T-helper 1 cell (primary cell): ENCODE measurements around the gene NUS1.
"Not testable (repeated sequence)": the region's sequence is repeated elsewhere in the genome, so short reads cannot be mapped to it uniquely, and the experiment has no call there.

Source experiments
- DNase-seq, 5 donors: peaks; one replicate each; pipeline ENCODE4 v3.0.0-alpha.2; 2012 to 2020
- total RNA-seq, 4 donors: gene quantifications; one replicate each; lab custom pipeline; 2026; lab: John Stamatoyannopoulos, UW

NUS1 gene
- total RNA-seq: 19.5 to 38.8 (median 24.4) reads per million in 4 donors

DNA sequence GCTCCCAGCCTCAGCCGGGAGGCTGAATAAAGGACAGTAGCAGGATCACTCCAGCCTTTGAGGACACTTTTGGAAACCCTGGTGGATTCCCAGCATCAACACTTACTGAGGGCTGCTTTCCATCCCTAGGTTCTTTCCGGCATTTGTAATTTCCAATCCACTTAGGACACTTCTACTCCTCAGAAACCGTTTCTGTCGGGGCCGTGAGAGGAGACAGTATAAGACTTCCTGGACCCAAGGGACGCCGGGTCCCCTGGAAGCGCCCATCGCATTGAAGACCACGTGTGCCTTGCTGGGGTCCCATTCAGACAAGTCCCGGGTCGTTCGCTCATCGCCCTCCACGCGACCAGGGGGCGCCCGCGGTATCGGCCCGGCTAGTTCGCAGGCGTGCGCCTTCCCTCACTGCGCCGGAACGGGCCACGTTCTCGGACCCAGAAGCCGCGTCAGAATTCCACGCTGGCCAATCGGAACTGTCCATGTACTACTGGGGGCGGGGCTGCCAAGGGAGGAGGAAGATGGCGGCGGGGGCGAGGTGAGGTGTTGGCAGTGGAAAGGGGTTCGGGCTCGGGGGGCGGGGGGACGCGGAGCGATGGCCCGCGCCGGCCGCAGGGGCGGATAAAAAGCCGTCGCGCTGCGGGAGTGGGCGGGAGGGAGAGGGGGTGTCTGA lies at the start of gene NUS1:
Gene NUS1, plus strand, starts transcription at position 479 of the 667 bp plus-strand sequence. CDS start 202 bp downstream, outside the sequence.
- peak; percentile 94 to 97 (median 96) for DNase-seq

DNA sequence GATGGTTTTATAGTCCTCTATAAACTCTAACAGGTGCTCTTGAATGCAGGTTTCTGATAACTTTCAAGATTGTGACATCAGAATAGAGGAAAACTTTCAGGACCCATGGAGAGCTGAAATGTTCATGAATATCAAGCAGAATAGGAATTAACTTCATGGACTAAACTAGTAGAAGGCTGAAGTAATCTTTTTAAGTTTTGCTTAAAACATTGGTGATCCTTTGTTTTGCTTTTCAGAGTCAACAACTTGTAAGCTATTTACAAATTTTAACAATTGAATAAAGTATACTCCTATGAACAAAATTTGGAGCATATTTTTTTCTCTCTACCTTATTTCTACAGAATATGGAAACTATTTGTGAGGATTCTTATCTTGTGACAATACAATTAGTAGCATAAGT lies 47.7 kb upstream of the NUS1 start:
- DNase-seq: no peak

DNA sequence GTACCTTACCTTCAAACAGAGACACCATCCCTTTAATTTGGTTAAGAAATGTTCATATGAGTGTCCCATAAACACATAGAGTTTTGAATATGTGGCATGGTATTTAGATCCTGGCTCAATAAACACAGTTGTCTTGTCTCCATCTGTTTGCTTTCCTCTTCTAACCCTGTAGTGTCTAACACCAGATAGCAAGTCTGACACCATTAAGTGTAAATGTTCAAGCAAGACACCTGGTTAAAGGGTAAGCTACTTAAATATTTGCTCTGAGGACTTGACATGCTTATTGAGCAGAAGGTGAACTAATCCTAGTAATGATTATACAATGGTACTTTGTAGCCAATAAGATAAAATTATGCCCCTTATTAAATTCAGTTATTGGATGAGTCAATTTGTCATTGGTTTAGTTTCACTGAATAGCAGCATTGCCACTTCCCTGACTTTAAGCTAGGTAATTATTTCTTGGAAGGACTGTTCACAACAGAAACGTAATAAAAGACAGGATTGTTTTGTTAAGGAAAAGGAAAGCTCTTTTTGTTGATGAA lies 46.1 kb upstream of the NUS1 start:
- no peak for DNase-seq

- no peak for DNase-seq
These were observed 37.5 kb upstream of the NUS1 start for GRCh38 chr6:117637770-117638169.

DNA sequence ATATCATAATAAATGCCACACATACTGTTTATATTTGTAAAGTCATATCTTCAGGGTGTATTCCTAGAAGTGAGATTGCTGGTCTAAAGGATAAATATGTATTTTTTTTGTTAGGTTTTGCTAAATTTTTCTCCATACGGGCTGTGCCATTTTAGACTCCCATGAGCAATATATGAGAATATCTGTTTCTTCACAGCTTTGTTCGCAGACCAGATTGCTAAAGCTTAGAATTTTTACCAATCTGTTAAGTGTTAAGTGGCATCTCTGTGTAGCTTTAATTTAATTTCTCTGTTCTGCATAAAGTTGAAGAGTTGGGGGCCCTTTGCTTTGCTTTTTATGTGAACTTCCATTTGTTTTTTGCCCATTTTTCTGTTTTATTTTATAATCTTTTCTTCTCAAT lies 32.3 kb upstream of the NUS1 start:
- no peak for DNase-seq

DNA sequence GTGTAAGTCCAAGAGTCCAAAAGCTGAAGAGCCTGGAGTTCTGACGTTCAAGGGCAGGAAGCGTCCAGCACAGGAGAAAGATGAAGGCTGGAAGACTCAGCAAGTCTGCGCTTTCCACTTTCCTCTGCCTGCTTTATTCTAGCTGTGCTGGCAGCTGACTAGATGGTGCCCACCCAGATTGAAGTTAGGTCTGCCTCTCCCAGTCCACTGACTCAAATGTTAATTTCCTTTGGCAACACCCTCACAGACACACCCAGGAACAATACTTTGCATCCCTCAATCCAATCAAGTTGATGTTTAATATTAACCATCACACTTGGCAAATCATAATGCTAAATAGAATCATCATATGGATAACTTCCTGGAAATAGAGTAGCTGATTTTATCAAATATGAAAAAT lies 23.3 kb upstream of the NUS1 start:
- DNase-seq: not testable (repeated sequence)

DNA sequence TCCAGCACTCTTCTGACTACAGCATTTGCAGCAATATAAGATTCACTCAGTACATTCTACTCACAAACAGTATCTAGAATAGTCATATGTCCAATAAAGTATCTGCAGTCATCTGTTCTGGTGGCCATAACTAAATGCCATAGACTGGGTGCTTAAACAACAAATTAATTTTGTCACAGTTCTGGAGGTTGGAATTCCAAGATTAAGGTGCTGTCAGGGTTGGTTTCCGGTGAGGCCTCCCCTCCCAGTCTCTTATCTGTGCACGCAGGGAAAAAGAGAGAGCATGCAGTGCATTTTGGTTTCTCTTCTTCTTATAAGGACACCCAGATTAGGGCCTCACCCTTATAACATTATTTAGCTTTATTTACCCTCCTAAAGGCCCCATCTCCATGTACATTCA lies 21.3 kb upstream of the NUS1 start:
- no peak for DNase-seq

- no peak for DNase-seq
These were observed 19.9 kb upstream of the NUS1 start for GRCh38 chr6:117655380-117655779.

- no peak for DNase-seq
These were observed 8.4 kb upstream of the NUS1 start for GRCh38 chr6:117666881-117667280.

DNA sequence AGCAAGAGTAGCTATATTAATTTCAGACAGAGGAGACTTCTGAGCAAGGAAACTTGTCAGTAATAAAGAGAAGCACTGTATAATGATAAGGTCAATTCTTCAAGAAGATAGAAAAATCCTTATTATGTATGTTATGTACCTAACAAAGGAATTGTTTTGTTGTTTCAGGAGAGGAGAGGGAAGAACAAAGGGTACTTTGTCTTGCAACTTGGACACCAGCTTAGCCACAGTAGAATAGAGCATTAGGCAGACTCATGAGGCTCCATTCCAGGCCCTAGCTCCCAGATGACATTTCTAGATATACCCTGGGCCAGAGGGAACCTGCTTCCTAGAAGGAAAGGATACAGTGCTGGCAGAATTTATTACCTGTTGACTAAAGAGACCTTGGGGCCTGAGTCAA lies 6.5 kb upstream of the NUS1 start:
- no peak for DNase-seq

- DNase-seq: no peak
These were observed 766 bp upstream of the NUS1 start for GRCh38 chr6:117674503-117674902.

GRCh38 chr6:117675658-117676301 lies 511 bp downstream of the NUS1 start:
- DNase-seq: not testable (repeated sequence)

GRCh38 chr6:117676577-117677218 lies 1.4 kb downstream of the NUS1 start:
- no peak for DNase-seq

DNA sequence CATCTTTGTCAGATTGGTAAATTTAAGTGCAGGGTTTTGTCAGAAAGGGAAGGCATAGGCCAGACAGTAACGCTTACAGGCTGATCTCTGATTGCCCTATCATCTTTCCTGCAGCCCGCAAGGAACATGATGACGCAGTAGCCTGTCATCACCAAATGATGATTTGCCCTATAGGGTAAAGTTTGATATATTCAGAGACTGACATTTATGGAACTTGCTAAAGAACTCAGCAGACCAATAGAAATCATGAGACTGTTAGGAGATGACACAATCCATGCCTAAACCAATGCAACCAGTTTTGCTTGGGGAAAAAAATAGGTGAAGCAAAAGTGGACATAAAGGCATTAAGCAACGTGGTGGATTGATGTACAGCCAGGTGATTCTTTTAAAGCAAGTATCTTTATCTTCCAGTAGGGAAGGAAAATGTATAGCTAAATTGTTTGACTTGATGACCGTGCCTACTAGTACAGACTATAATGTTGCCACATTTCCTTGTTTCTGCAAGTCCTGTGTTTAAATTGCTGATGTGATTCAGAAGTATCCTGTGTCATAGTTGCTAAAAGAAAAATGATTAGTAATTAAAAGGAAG lies 2.4 kb downstream of the NUS1 start:
- no peak for DNase-seq

DNA sequence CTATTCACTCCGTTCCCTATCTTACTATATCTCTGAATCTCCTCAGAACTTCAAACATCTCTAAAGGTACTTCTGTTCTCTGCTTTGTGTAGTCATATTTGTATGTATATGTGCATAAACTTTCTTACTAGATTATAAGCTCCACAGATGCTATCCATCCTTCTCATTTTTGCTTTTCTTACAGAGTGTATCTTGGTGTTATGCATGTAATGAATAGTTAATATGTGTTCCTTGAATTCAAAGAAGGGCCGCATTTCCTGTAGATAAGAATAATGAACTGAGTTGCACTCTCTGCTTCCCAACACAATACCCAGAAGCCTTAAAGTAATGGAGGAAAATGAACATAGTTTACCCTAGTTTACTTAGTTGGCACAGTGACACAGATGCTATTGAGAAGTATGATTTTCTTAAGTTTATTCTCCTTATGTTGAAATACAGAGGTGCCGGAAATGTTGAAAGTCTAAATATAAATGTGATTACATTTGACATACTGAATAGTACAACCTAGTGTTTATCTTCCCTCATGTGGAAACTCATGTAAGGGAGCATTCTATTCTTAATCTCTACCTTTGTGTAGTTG lies 6.0 kb downstream of the NUS1 start:
- no peak for DNase-seq

GRCh38 chr6:117684749-117685148 lies 9.5 kb downstream of the NUS1 start:
- no peak for DNase-seq

DNA sequence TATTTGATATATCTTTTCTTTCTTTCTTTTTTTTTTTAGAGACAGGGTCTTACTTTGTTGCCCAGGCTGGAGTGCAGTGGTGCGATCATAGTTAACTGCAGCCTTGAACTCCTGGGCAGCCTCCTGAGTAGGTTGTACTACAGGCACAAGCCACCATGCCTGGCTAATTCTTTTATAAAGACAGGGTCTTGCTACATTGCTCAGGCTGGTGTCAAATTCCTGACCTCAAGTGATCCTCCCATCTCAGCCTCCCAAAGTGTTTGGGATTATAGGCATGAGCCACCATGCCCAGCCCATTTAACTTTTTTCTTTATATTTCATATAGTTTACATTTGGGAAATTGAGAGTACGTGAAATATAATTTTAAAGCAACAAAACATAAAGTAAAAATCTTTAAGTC lies 10.1 kb downstream of the NUS1 start:
- DNase-seq: no peak

- DNase-seq: no peak
These were observed 11.9 kb downstream of the NUS1 start for GRCh38 chr6:117687021-117687648.

DNA sequence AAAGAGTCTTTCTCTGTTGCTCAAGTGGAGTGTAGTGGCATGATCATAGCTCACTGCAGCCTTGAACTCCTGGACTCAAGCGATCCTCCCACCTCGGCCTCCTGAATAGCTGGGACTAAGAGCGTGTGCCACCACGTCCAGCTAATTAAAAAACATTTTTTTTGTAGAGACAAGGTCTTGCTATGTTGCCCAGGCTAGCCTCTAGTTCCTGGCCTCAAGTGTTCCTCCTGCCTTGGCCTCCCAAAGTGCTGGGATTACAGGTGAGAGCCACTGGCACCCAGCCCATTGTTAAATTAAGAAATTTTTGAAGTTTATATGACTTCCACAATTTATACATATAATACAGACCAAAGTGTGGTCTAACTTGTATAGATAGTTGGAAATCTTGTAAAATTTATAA lies 14.3 kb downstream of the NUS1 start:
- DNase-seq: not testable (repeated sequence)

GRCh38 chr6:117706504-117706903 lies 31.2 kb downstream of the NUS1 start:
- no peak for DNase-seq

- not testable (repeated sequence) for DNase-seq
These were observed 31.8 kb downstream of the NUS1 start for GRCh38 chr6:117706936-117707509.

DNA sequence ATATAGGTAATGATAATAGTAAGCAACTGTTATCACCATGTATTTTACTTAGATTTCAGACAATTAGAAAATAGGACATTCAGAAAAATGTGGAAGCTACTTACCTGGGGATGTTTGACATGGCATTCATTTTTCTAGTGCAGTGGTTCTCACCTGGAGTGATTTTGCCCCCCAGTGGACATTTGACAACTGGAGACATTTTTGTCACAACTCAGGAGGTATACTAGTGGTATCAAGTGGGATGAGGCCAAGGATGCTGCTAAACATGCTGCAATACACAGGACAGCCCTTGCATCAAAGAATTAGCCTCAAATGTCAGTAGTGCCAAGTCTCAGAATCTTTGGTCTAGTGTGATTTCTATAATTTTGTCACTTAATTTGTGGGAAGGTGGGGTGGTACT lies 36.1 kb downstream of the NUS1 start:
- DNase-seq: no peak
